HEK293 (cell line): ENCODE data around the gene LHX4.

Source experiments
- CTCF ChIA-PET: fragments of 350-600 bp; formaldehyde crosslinking; extraction: SDS; loops from one replicate; lab custom pipeline; 2021; ENCODE audit warnings: antibody characterized with exemption; lab: Yijun Ruan, JAX
- POLR2A ChIA-PET: fragments of 300-600 bp; formaldehyde crosslinking; extraction: SDS; loops from one replicate; lab custom pipeline; 2020; ENCODE audit warnings: antibody characterized with exemption, inconsistent platforms; lab: Yijun Ruan, JAX
- H3K27ac ChIP-seq: fragments of 200-500 bp; sonication (Bioruptor generic); 2 replicates; pipeline ENCODE4 v1.5.1; 2014; ENCODE audit warnings: low read depth, low read length, control low read depth, inconsistent platforms; ENCODE audit errors: extremely low read depth
- H3K36me3 ChIP-seq, 2 experiments: fragments of 200-500 bp in 1 of 2; sonication (Bioruptor generic) in 1 of 2; 1 replicate in 1 of 2; 2 replicates in 1 of 2; pipeline ENCODE4 v1.5.1; 2014 to 2017; ENCODE audit warnings: inconsistent platforms in 2 of 2, low read length in 2 of 2; ENCODE audit not compliant: control insufficient read depth in 2 of 2, insufficient read depth in 1 of 2
- H3K4me1 ChIP-seq: fragments of 200-500 bp; sonication (Bioruptor generic); 2 replicates; pipeline ENCODE4 v1.5.1; 2014; ENCODE audit warnings: mild to moderate bottlenecking, low read length, inconsistent platforms; ENCODE audit not compliant: control insufficient read depth, insufficient read depth
- H3K4me3 ChIP-seq: 2 replicates; pipeline ENCODE4 v1.5.1; 2011; ENCODE audit warnings: low read depth, mild to moderate bottlenecking, control low read depth, low read length, moderate library complexity
- H3K9me3 ChIP-seq: fragments of 200-500 bp; sonication (Bioruptor generic); 2 replicates; pipeline ENCODE4 v1.5.1; 2014; ENCODE audit warnings: low read depth, low read length, inconsistent platforms; ENCODE audit not compliant: control insufficient read depth, insufficient read depth
- KLF9 ChIP-seq: fragments of 450-650 bp; formaldehyde crosslinking; IDR thresholded peaks from 2 replicates; pipeline ENCODE4 v1.5.1; 2016; ENCODE audit warnings: missing biosample characterization, missing genetic modification characterization, low read depth
- ZNF501 ChIP-seq: fragments of 450-650 bp; formaldehyde crosslinking; IDR thresholded peaks from 2 replicates; pipeline ENCODE4 v1.5.1; 2016; ENCODE audit warnings: missing biosample characterization, missing genetic modification characterization
- ZNF623 ChIP-seq: fragments of 450-650 bp; formaldehyde crosslinking; IDR thresholded peaks from 2 replicates; pipeline ENCODE4 v1.5.1; 2016; ENCODE audit warnings: missing biosample characterization, missing genetic modification characterization

LHX4 gene

DNA sequence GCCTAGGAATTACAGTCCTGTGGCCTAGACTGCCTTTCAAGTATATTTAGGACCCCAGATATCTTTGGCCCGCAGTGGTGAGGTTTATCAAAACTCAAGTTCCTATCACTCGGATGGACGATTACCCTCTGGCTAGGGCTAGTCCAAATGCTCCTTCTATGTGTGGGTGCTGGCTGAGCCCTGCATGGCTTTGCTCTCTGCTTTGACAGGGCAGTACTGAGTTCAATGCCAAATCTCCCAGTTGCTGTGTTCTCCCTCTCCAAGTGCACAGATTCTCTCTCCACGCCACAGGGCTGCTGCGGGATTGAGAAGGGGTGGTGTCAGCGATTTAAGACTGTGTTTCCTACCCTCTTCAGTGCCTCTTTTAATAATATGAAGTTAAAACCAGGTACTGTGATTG, 97.0 kb downstream of the LHX4 start:
- Histone ChIP-seq H3K4me3 (no peak overlapping the region), H3K9me3 (no peaks in the 10 kb centered on the region), H3K27ac (no peak overlapping the region), H3K4me1 (no peaks in the 10 kb centered on the region)
- POLR2A ChIA-PET = no interaction called here
- TF ChIP-seq ZNF623 (tag by site-specific recombination) = no peak
- TF ChIP-seq KLF9 (tag by site-specific recombination) = no peak
- TF ChIP-seq ZNF501 = no peak
- TF ChIP-seq, all 188 proteins: peak for 0
- CTCF ChIA-PET = no interaction called here
- no peaks in the 10 kb centered on the region for H3K36me3 ChIP-seq
